Breast epithelium (tissue), 3 donors: ENCODE measurements around the gene GMDS.

Source experiments
- POLR2A ChIP-seq: fragments of 450-650 bp; IDR thresholded peaks from one replicate; pipeline ENCODE4 v1.6.1; 2016; ENCODE audit warnings: antibody characterized with exemption, mild to moderate bottlenecking, moderate library complexity
- TF ChIP-seq, protein P1 (sequence below), 3 donors: fragments of 450-650 bp; IDR thresholded peaks; one replicate each; pipeline ENCODE4 v1.5.1; 2016 to 2017; ENCODE audit warnings: antibody characterized with exemption in 3 of 3, mild to moderate bottlenecking in 3 of 3, moderate library complexity in 3 of 3

DNA sequence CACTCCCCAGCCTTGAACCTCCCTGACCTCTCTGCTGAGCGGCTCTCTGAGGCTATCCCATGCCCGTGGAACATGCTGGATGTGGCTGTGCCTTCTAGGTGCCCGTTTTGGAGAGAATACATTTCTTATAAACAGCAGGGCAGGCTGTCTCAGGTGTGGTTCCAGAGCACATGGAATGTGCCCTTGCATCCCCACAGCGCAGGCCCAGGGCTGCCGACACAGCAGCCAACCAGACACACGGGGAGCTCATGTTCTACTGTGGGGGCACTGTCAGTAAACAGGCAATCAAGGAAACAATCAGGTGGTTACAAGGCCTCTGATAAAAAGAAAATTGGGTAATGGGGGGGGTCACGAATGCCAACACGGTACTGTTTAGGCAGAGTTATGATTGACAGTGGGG is 604.9 kb downstream of the GMDS start:
- TF ChIP-seq, protein P1, sequence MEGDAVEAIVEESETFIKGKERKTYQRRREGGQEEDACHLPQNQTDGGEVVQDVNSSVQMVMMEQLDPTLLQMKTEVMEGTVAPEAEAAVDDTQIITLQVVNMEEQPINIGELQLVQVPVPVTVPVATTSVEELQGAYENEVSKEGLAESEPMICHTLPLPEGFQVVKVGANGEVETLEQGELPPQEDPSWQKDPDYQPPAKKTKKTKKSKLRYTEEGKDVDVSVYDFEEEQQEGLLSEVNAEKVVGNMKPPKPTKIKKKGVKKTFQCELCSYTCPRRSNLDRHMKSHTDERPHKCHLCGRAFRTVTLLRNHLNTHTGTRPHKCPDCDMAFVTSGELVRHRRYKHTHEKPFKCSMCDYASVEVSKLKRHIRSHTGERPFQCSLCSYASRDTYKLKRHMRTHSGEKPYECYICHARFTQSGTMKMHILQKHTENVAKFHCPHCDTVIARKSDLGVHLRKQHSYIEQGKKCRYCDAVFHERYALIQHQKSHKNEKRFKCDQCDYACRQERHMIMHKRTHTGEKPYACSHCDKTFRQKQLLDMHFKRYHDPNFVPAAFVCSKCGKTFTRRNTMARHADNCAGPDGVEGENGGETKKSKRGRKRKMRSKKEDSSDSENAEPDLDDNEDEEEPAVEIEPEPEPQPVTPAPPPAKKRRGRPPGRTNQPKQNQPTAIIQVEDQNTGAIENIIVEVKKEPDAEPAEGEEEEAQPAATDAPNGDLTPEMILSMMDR (IDR thresholded peaks at IDR 0.05) = no peak
- TF ChIP-seq POLR2A = no peak
